ENCODE measurements around the gene TMEM169. TPM values are rescaled to one million over a fixed set of nuclear protein-coding genes. Genes with fewer than 3 reads are reported as not detected.

TMEM169 gene
- total and polyA plus RNA-seq, 2 of the 13 experiments (the other 11 are each of a cell fraction or from before 2014, with no cell fraction given) = 1.5 to 4.5 TPM

- TF ChIP-seq, protein P1, sequence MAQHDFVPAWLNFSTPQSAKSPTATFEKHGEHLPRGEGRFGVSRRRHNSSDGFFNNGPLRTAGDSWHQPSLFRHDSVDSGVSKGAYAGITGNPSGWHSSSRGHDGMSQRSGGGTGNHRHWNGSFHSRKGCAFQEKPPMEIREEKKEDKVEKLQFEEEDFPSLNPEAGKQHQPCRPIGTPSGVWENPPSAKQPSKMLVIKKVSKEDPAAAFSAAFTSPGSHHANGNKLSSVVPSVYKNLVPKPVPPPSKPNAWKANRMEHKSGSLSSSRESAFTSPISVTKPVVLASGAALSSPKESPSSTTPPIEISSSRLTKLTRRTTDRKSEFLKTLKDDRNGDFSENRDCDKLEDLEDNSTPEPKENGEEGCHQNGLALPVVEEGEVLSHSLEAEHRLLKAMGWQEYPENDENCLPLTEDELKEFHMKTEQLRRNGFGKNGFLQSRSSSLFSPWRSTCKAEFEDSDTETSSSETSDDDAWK (CRISPR knock-in tag; IDR thresholded peaks at IDR 0.05) = no peak
- no peak for TF ChIP-seq HIC2 (CRISPR knock-in tag; IDR thresholded peaks at IDR 0.05; ENCODE audit: low read depth)
- no peak for TF ChIP-seq ARID2 (CRISPR knock-in tag; IDR thresholded peaks at IDR 0.05; ENCODE audit: borderline replicate concordance)
- TF ChIP-seq ZBTB2 (CRISPR knock-in tag; IDR thresholded peaks at IDR 0.05; ENCODE audit: low read depth) = no peak
- TF ChIP-seq DDIT3 (CRISPR knock-in tag; IDR thresholded peaks at IDR 0.05) = no peak
- TF ChIP-seq MATR3 (CRISPR knock-in tag; IDR thresholded peaks at IDR 0.05) = no peak
- TF ChIP-seq SP2 (CRISPR knock-in tag; IDR thresholded peaks at IDR 0.05) = no peak
- TF ChIP-seq EED (CRISPR knock-in tag; IDR thresholded peaks at IDR 0.05) = no peak
- no peak for TF ChIP-seq SRSF9 (IDR thresholded peaks at IDR 0.05; ENCODE audit: borderline replicate concordance, insufficient read depth, low read depth, low read length, poor library complexity, severe bottlenecking)
- TF ChIP-seq ZNF567 (CRISPR knock-in tag; IDR thresholded peaks at IDR 0.05; ENCODE audit: borderline replicate concordance) = 0 out of 2 replicates have a peak, but pooled peaks have one; percentile 18
- no peak for TF ChIP-seq PCBP2 (optimal IDR thresholded peaks at IDR 0.05; ENCODE audit: low read depth, low read length, poor library complexity, severe bottlenecking)
- no peak for TF ChIP-seq FOSL1 (CRISPR knock-in tag; IDR thresholded peaks at IDR 0.05; ENCODE audit: borderline replicate concordance)
- TF ChIP-seq ZFY (CRISPR knock-in tag; IDR thresholded peaks at IDR 0.05) = no peak
- no peak for TF ChIP-seq UBTF (CRISPR knock-in tag; IDR thresholded peaks at IDR 0.05)
Measured at GRCh38 chr2:216108310-216108966, 26.7 kb downstream of the TMEM169 start (continued).
